ENCODE data around the gene SHC3. TPM values are rescaled to one million over a fixed set of nuclear protein-coding genes. Genes with fewer than 3 reads are reported as not detected.

SHC3 gene
- total RNA-seq, 1 donor from 2014 or later: 0.85 TPM

- H3K4me1 ChIP-seq: no peaks in the 10 kb centered on the region
- H3K4me3 ChIP-seq: no peak overlapping the region
- H3K9me3 ChIP-seq: no peaks in the 10 kb centered on the region
- TF ChIP-seq, protein P1, sequence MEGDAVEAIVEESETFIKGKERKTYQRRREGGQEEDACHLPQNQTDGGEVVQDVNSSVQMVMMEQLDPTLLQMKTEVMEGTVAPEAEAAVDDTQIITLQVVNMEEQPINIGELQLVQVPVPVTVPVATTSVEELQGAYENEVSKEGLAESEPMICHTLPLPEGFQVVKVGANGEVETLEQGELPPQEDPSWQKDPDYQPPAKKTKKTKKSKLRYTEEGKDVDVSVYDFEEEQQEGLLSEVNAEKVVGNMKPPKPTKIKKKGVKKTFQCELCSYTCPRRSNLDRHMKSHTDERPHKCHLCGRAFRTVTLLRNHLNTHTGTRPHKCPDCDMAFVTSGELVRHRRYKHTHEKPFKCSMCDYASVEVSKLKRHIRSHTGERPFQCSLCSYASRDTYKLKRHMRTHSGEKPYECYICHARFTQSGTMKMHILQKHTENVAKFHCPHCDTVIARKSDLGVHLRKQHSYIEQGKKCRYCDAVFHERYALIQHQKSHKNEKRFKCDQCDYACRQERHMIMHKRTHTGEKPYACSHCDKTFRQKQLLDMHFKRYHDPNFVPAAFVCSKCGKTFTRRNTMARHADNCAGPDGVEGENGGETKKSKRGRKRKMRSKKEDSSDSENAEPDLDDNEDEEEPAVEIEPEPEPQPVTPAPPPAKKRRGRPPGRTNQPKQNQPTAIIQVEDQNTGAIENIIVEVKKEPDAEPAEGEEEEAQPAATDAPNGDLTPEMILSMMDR (IDR thresholded peaks at IDR 0.05): no peak
- H3K27ac ChIP-seq: no peak overlapping the region
- H3K27me3 ChIP-seq: no peaks in the 10 kb centered on the region
- DNase-seq (ENCODE audit: low spot score in 2 of 2): no peak
- intact Hi-C loops (cut with DNase I): no loop called here
- H3K36me3 ChIP-seq: no peaks in the 10 kb centered on the region
These were observed 221.1 kb downstream of the SHC3 start for GRCh38 chr9:88957526-88957925.

Other genes starting within 250 kb of the SHC3 start
- gene S1PR3, start 187.3 kb downstream of the SHC3 start, total RNA-seq: 59.3 TPM
- gene CKS2, start 132.4 kb upstream of the SHC3 start, total RNA-seq: not detected
- gene SECISBP2, start 139.7 kb upstream of the SHC3 start, total RNA-seq: 27.8 TPM

Data from ascending aorta (tissue), 2 donors.